Right forelimb (tissue), 1 donor: ENCODE measurements around the gene APOB.

Experiments
- DNase-seq: peaks from one replicate; pipeline ENCODE4 v3.0.0-alpha.2; 2018

The APOB gene

GRCh38 chr2:21017748-21018276, 26.1 kb downstream of the APOB start:
- no peak for DNase-seq

GRCh38 chr2:21015281-21015645, 28.6 kb downstream of the APOB start:
- DNase-seq: no peak

- DNase-seq: no peak
Measured at GRCh38 chr2:21014364-21015280, 29.3 kb downstream of the APOB start.

GRCh38 chr2:21013043-21013816, 30.6 kb downstream of the APOB start:
- no peak for DNase-seq

GRCh38 chr2:21012557-21012937, 31.3 kb downstream of the APOB start:
- no peak for DNase-seq

- DNase-seq: no peak
Measured at GRCh38 chr2:21011876-21012556, 31.9 kb downstream of the APOB start.

- DNase-seq: no peak
Measured at GRCh38 chr2:21011453-21011852, 32.4 kb downstream of the APOB start.

- DNase-seq: no peak
Measured at GRCh38 chr2:21010813-21011439, 32.9 kb downstream of the APOB start.

- DNase-seq: no peak
Measured at GRCh38 chr2:21009662-21010225, 34.1 kb downstream of the APOB start.

- no peak for DNase-seq
Measured at GRCh38 chr2:21008790-21009661, 34.8 kb downstream of the APOB start.

- no peak for DNase-seq
Measured at GRCh38 chr2:21008014-21008789, 35.7 kb downstream of the APOB start.

GRCh38 chr2:21007129-21008013, 36.5 kb downstream of the APOB start:
- DNase-seq: no peak

GRCh38 chr2:21006423-21007128, 37.3 kb downstream of the APOB start:
- DNase-seq: no peak

- no peak for DNase-seq
Measured at GRCh38 chr2:21005700-21006422, 38.0 kb downstream of the APOB start.

- no peak for DNase-seq
Measured at GRCh38 chr2:21005111-21005699, 38.7 kb downstream of the APOB start.

- DNase-seq: no peak
Measured at GRCh38 chr2:21004181-21004572, 39.7 kb downstream of the APOB start.

- no peak for DNase-seq
Measured at GRCh38 chr2:21003572-21004180, 40.2 kb downstream of the APOB start.
